ENCODE data around the gene NXN.
"Not testable (repeated sequence)": the region's sequence is repeated elsewhere in the genome, so short reads cannot be mapped to it uniquely, and the experiment has no call there.

Gene NXN

GRCh38 chr17:987931-988330 is 8.4 kb upstream of the NXN start:
- no peak overlapping the region for H3K4me3 ChIP-seq (ENCODE audit: low read length)
- DNase-seq (ENCODE audit: low read depth, low spot score) = no peak

- no peak for DNase-seq (ENCODE audit: low read depth, low spot score)
Measured at GRCh38 chr17:986322-986929, 6.8 kb upstream of the NXN start.

GRCh38 chr17:983921-984320 is 4.3 kb upstream of the NXN start:
- no peak for DNase-seq (ENCODE audit: low read depth, low spot score)
- no peak overlapping the region for H3K4me3 ChIP-seq (ENCODE audit: low read length)

More at GRCh38 chr17:986322-986929, 6.8 kb upstream of the NXN start:
- no peak overlapping the region for H3K4me3 ChIP-seq (ENCODE audit: low read length)

GRCh38 chr17:981292-981658 is 1.7 kb upstream of the NXN start:
- no peak for DNase-seq (ENCODE audit: low read depth, low spot score)
- H3K4me3 ChIP-seq (ENCODE audit: low read length) = no peak overlapping the region

- DNase-seq (ENCODE audit: low read depth, low spot score) = peak; percentile 88
Measured at GRCh38 chr17:980406-981291, 1.1 kb upstream of the NXN start.

GRCh38 chr17:979212-979538 is 401 bp downstream of the NXN start:
- H3K4me3 ChIP-seq (ENCODE audit: low read length) = peak overlapping the region; percentile 51
- DNase-seq (ENCODE audit: low read depth, low spot score) = no peak

More at GRCh38 chr17:980406-981291, 1.1 kb upstream of the NXN start:
- H3K4me3 ChIP-seq (ENCODE audit: low read length) = peak overlapping the region; percentile 50

GRCh38 chr17:978103-979093 is 1.2 kb downstream of the NXN start:
- H3K4me3 ChIP-seq (ENCODE audit: low read length) = peak overlapping the region; percentile 47
- DNase-seq (ENCODE audit: low read depth, low spot score) = no peak

GRCh38 chr17:977166-977565 is 2.4 kb downstream of the NXN start:
- DNase-seq (ENCODE audit: low read depth, low spot score) = no peak
- H3K4me3 ChIP-seq (ENCODE audit: low read length) = no peak overlapping the region

GRCh38 chr17:976312-976711 is 3.3 kb downstream of the NXN start:
- no peak overlapping the region for H3K4me3 ChIP-seq (ENCODE audit: low read length)
- no peak for DNase-seq (ENCODE audit: low read depth, low spot score)

- DNase-seq (ENCODE audit: low read depth, low spot score) = no peak
- H3K4me3 ChIP-seq (ENCODE audit: low read length) = no peak overlapping the region
Measured at GRCh38 chr17:975371-975915, 4.1 kb downstream of the NXN start.

GRCh38 chr17:974778-975177 is 4.8 kb downstream of the NXN start:
- DNase-seq (ENCODE audit: low read depth, low spot score); H3K4me3 ChIP-seq (ENCODE audit: low read length): not testable (repeated sequence)

GRCh38 chr17:973053-973452 is 6.5 kb downstream of the NXN start:
- H3K4me3 ChIP-seq (ENCODE audit: low read length) = no peak overlapping the region
- no peak for DNase-seq (ENCODE audit: low read depth, low spot score)

GRCh38 chr17:971861-972260 is 7.7 kb downstream of the NXN start:
- H3K4me3 ChIP-seq (ENCODE audit: low read length); DNase-seq (ENCODE audit: low read depth, low spot score): not testable (repeated sequence)

GRCh38 chr17:970364-970763 is 9.2 kb downstream of the NXN start:
- DNase-seq (ENCODE audit: low read depth, low spot score) = no peak
- no peak overlapping the region for H3K4me3 ChIP-seq (ENCODE audit: low read length)

- DNase-seq (ENCODE audit: low read depth, low spot score) = no peak
- no peak overlapping the region for H3K4me3 ChIP-seq (ENCODE audit: low read length)
Measured at GRCh38 chr17:969811-970355, 9.7 kb downstream of the NXN start.

GRCh38 chr17:968812-969730 is 10.5 kb downstream of the NXN start:
- no peak overlapping the region for H3K4me3 ChIP-seq (ENCODE audit: low read length)
- DNase-seq (ENCODE audit: low read depth, low spot score) = no peak

GRCh38 chr17:967122-967521 is 12.5 kb downstream of the NXN start:
- no peak for DNase-seq (ENCODE audit: low read depth, low spot score)
- H3K4me3 ChIP-seq (ENCODE audit: low read length) = no peak overlapping the region

GRCh38 chr17:965311-965989 is 14.1 kb downstream of the NXN start:
- DNase-seq (ENCODE audit: low read depth, low spot score) = no peak
- no peak overlapping the region for H3K4me3 ChIP-seq (ENCODE audit: low read length)
